Measurements from ENCODE around the gene RIMS4. TPM values are rescaled to one million over a fixed set of nuclear protein-coding genes. Genes with fewer than 3 reads are reported as not detected.

RIMS4 gene
- total RNA-seq, 1 experiment from 2014 or later: 4.0 TPM

DNA sequence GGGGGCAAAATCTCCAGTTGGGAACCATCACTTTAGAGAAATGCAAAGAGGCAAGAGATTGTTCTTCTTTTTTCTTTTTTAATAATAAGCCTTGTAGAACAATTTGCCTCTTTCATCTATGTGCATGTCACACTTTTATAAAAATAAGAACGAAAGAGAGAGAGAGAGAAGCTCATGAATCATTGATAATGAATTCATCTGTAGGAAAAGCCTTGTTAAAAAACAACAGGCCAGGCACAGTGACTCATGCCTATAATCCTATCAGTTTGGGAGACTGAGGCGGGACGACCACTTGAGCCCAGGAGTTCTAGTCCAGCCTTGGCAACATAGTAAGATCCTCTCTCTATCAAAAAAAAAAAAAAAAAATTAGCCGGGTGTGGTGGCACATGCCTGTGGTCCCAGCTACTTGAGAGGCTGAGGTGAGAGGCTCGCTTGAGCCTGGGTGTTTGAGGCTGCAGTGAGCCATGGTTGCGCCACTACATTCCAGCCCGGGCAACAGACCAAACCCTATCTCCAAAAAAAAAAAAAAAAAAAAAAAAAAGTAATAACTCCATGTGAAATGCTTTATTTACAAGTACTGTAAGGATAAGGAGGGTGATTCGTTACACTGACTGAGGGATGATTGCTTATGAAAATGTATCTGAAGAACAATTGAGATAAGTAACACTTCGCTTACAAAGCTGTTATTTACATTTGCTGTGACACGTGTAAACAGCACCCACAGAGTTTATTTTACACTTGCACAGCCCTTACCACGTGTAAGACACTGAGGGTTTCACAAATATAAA lies 89.2 kb downstream of the RIMS4 start:
- ChIA-PET POLR2A (interaction anchor here (0.6 to 0.9 kb wide), 3 partner anchors 9 to 224 kb away, joined by 6 to 9 read pairs (median 8); no protein-coding TSS in a partner anchor), CTCF (interaction anchor here (0.7 to 1.2 kb wide), 2 partner anchors 11 to 24 kb away, joined by 5 read pairs; no protein-coding TSS in a partner anchor)
- Histone ChIP-seq H3K27me3 (ENCODE audit: control insufficient read depth, insufficient read depth, low read length) (no peaks in the 10 kb centered on the region), H3K36me3 (ENCODE audit: control insufficient read depth, insufficient read depth, low read length) (no peaks in the 10 kb centered on the region), H3K4me1 (ENCODE audit: control insufficient read depth, insufficient read depth, low read length) (peaks cover 61% of the 10 kb centered on the region), H3K4me3 (ENCODE audit: low read depth in 2 of 2, low read length in 2 of 2) (no peak overlapping the region), H3K9me3 (ENCODE audit: control insufficient read depth, insufficient read depth, low read depth, low read length) (no peaks in the 10 kb centered on the region), H3K27ac (ENCODE audit: low read length) (peak overlapping the region; percentile 62)
- ATAC-seq: peak; percentile 26; the same call in 1 of the 2 replicates
- in situ Hi-C loops (cut with HindIII; ENCODE audit: low pct_unique_long_range_greater_than_20kb, low sequenced_read_pairs) (no loop called here), intact Hi-C loops (cut with micrococcal nuclease; ENCODE audit: unreplicated experiment) (no loop called here)
- no TSS peak for BruUV-seq (replicated peaks)
- peak; percentile 69 for DNase-seq (ENCODE audit: low read depth, low spot score)
- no peak for TF ChIP-seq SIN3A (IDR thresholded peaks at IDR 0.05; ENCODE audit: borderline replicate concordance, insufficient read depth, low read depth, low read length)
- no peak for TF ChIP-seq TCF7L2 (IDR thresholded peaks at IDR 0.05; ENCODE audit: low read depth, low read length)
- TF ChIP-seq, protein P1, sequence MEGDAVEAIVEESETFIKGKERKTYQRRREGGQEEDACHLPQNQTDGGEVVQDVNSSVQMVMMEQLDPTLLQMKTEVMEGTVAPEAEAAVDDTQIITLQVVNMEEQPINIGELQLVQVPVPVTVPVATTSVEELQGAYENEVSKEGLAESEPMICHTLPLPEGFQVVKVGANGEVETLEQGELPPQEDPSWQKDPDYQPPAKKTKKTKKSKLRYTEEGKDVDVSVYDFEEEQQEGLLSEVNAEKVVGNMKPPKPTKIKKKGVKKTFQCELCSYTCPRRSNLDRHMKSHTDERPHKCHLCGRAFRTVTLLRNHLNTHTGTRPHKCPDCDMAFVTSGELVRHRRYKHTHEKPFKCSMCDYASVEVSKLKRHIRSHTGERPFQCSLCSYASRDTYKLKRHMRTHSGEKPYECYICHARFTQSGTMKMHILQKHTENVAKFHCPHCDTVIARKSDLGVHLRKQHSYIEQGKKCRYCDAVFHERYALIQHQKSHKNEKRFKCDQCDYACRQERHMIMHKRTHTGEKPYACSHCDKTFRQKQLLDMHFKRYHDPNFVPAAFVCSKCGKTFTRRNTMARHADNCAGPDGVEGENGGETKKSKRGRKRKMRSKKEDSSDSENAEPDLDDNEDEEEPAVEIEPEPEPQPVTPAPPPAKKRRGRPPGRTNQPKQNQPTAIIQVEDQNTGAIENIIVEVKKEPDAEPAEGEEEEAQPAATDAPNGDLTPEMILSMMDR (IDR thresholded peaks at IDR 0.05): no peak

DNA sequence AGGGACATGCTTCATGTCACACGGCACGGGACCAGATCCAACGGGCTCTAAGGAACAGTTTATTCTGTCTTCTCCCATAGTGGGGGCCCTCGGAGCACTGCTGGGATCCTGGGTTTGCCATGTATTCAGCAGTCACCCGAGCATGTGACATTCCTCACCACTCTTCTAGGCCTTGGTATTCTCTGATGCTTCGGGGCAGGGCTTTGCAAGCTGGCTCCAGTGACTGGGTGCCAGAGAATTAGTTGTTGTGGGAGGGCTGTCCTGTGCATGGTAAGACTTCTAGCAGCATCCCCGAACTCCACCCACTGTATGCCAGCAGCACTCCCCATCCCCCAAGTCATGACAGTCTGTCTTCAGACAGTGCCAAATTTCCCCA lies 89.7 kb downstream of the RIMS4 start:
- Histone ChIP-seq H3K27me3 (ENCODE audit: control insufficient read depth, insufficient read depth, low read length) (no peaks in the 10 kb centered on the region), H3K4me1 (ENCODE audit: control insufficient read depth, insufficient read depth, low read length) (peaks cover 66% of the 10 kb centered on the region), H3K4me3 (ENCODE audit: low read depth in 2 of 2, low read length in 2 of 2) (no peak overlapping the region), H3K9me3 (ENCODE audit: control insufficient read depth, insufficient read depth, low read depth, low read length) (no peaks in the 10 kb centered on the region), H3K36me3 (ENCODE audit: control insufficient read depth, insufficient read depth, low read length) (no peaks in the 10 kb centered on the region), H3K27ac (ENCODE audit: low read length) (peak overlapping the region; percentile 62)
- in situ Hi-C loops (cut with HindIII; ENCODE audit: low pct_unique_long_range_greater_than_20kb, low sequenced_read_pairs): no loop called here
- ATAC-seq (peak; percentile 89), DNase-seq (ENCODE audit: low read depth, low spot score) (peak; percentile 84)
- CTCF ChIA-PET: interaction anchor here (1.2 kb wide), 1 partner anchor 12 kb away, joined by 5 read pairs; no protein-coding TSS in a partner anchor
- intact Hi-C loops (cut with micrococcal nuclease; ENCODE audit: unreplicated experiment): no loop called here
- POLR2A ChIA-PET: interaction anchor here (0.6 to 0.9 kb wide), 2 partner anchors 9 to 17 kb away, joined by 8 to 9 read pairs; no protein-coding TSS in a partner anchor
- no TSS peak for BruUV-seq (replicated peaks)
- TF ChIP-seq POLR2AphosphoS5 (IDR thresholded peaks at IDR 0.05; ENCODE audit: low read depth, low read length): no peak
- TF ChIP-seq, protein P2, sequence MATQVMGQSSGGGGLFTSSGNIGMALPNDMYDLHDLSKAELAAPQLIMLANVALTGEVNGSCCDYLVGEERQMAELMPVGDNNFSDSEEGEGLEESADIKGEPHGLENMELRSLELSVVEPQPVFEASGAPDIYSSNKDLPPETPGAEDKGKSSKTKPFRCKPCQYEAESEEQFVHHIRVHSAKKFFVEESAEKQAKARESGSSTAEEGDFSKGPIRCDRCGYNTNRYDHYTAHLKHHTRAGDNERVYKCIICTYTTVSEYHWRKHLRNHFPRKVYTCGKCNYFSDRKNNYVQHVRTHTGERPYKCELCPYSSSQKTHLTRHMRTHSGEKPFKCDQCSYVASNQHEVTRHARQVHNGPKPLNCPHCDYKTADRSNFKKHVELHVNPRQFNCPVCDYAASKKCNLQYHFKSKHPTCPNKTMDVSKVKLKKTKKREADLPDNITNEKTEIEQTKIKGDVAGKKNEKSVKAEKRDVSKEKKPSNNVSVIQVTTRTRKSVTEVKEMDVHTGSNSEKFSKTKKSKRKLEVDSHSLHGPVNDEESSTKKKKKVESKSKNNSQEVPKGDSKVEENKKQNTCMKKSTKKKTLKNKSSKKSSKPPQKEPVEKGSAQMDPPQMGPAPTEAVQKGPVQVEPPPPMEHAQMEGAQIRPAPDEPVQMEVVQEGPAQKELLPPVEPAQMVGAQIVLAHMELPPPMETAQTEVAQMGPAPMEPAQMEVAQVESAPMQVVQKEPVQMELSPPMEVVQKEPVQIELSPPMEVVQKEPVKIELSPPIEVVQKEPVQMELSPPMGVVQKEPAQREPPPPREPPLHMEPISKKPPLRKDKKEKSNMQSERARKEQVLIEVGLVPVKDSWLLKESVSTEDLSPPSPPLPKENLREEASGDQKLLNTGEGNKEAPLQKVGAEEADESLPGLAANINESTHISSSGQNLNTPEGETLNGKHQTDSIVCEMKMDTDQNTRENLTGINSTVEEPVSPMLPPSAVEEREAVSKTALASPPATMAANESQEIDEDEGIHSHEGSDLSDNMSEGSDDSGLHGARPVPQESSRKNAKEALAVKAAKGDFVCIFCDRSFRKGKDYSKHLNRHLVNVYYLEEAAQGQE (IDR thresholded peaks at IDR 0.05; ENCODE audit: insufficient read depth in 1 of 2, low read depth in 2 of 2, low read length in 1 of 2): no peak
- no peak for TF ChIP-seq TCF7L2 (IDR thresholded peaks at IDR 0.05; ENCODE audit: low read depth, low read length)
- TF ChIP-seq, protein P1 (IDR thresholded peaks at IDR 0.05): no peak
- no peak for TF ChIP-seq SIN3A (IDR thresholded peaks at IDR 0.05; ENCODE audit: borderline replicate concordance, insufficient read depth, low read depth, low read length)
